Thymus (tissue), 11 donors: Measurements from ENCODE around the gene CD247. TPM values are rescaled to one million over a fixed set of nuclear protein-coding genes. Genes with fewer than 3 reads are reported as not detected.
A peak's percentile ranks its signal among the peaks of the same experiment; 100 is the strongest.

Source experiments
- DNase-seq, 9 donors: peaks; one replicate each; pipeline ENCODE4 v3.0.0-alpha.2; 2013; ENCODE audit warnings: low spot score in 9 of 9, low read depth in 6 of 9, missing footprints in 1 of 9
- H3K27ac ChIP-seq, 2 donors: one replicate each; pipeline ENCODE4 v1.5.1; 2013; ENCODE audit warnings: control low read depth in 1 of 2, low read depth in 1 of 2, low read length in 1 of 2, mild to moderate bottlenecking in 1 of 2, moderate library complexity in 1 of 2
- H3K27me3 ChIP-seq, 2 donors: one replicate each; pipeline ENCODE4 v1.5.1; 2013; ENCODE audit warnings: low read length in 1 of 2; ENCODE audit not compliant: control insufficient read depth in 2 of 2, insufficient read depth in 1 of 2
- H3K36me3 ChIP-seq, 2 donors: one replicate each; pipeline ENCODE4 v1.5.1; 2013; ENCODE audit warnings: low read length in 1 of 2, mild to moderate bottlenecking in 1 of 2, moderate library complexity in 1 of 2; ENCODE audit not compliant: control insufficient read depth in 2 of 2, insufficient read depth in 2 of 2
- H3K4me1 ChIP-seq, 2 donors: one replicate each; pipeline ENCODE4 v1.5.1; 2013; ENCODE audit warnings: low read length in 2 of 2; ENCODE audit not compliant: control insufficient read depth in 2 of 2, insufficient read depth in 2 of 2
- H3K4me3 ChIP-seq, 2 donors: one replicate each; pipeline ENCODE4 v1.5.1; 2013; ENCODE audit warnings: low read length in 2 of 2, control low read depth in 1 of 2, mild to moderate bottlenecking in 1 of 2
- H3K9me3 ChIP-seq, 2 donors: one replicate each; pipeline ENCODE4 v1.5.1; 2013; ENCODE audit warnings: low read length in 1 of 2, mild to moderate bottlenecking in 1 of 2; ENCODE audit not compliant: control insufficient read depth in 2 of 2, insufficient read depth in 1 of 2
- WGBS: extraction: QIAGEN DNeasy Blood & Tissue Kit; methylation state at CpG from one replicate; pipeline ENCODE4 v1.1.7; 2013; 5-methylcytosine and 5-hydroxymethylcytosine counted together
- polyA plus RNA-seq: library from polyadenylated mRNA; stranded (reverse); fragments of 200-250 nt; gene quantifications from one replicate; pipeline ENCODE4 v1.2.3, GENCODE V29; 2013
- total RNA-seq: library from RNA; stranded (reverse); fragments of 120-200 nt; gene quantifications from one replicate; pipeline ENCODE4 v1.2.4, GENCODE V29; 2013
- donor health status: healthy.

CD247 gene
- total and polyA plus RNA-seq, 2 donors, result 114 to 252 TPM

- no peak overlapping the region for H3K27ac ChIP-seq
- no peaks in the 10 kb centered on the region for H3K9me3 ChIP-seq
- WGBS, result 97% methylated on average over 4 of the region's 4 CpGs
- no peak for DNase-seq
- H3K27me3 ChIP-seq, result no peaks in the 10 kb centered on the region
- H3K4me3 ChIP-seq, result no peak overlapping the region
- no peaks in the 10 kb centered on the region for H3K4me1 ChIP-seq
- H3K36me3 ChIP-seq, result no peaks in the 10 kb centered on the region
These were observed 27.0 kb upstream of the CD247 start for GRCh38 chr1:167545349-167545748.

GRCh38 chr1:167544447-167545093 lies 26.2 kb upstream of the CD247 start:
- H3K36me3 ChIP-seq, result no peaks in the 10 kb centered on the region
- 96% methylated on average over 3 of the region's 3 CpGs for WGBS
- H3K9me3 ChIP-seq, result no peaks in the 10 kb centered on the region
- H3K27ac ChIP-seq, result peak overlapping the region in 1 of 2 donors; percentile 5
- H3K4me1 ChIP-seq, result no peaks in the 10 kb centered on the region
- H3K27me3 ChIP-seq, result no peaks in the 10 kb centered on the region
- no peak overlapping the region for H3K4me3 ChIP-seq
- DNase-seq, result no peak

- Histone ChIP-seq H3K36me3 (no peaks in the 10 kb centered on the region), H3K27ac (no peak overlapping the region), H3K27me3 (no peaks in the 10 kb centered on the region), H3K4me3 (no peak overlapping the region), H3K9me3 (no peaks in the 10 kb centered on the region), H3K4me1 (no peaks in the 10 kb centered on the region)
- WGBS, result 89% methylated on average over 13 of the region's 13 CpGs
- no peak for DNase-seq
These were observed 25.1 kb upstream of the CD247 start for GRCh38 chr1:167543199-167543990.

- Histone ChIP-seq H3K27me3 (no peaks in the 10 kb centered on the region), H3K27ac (no peak overlapping the region), H3K36me3 (no peaks in the 10 kb centered on the region), H3K9me3 (no peaks in the 10 kb centered on the region), H3K4me3 (no peak overlapping the region), H3K4me1 (no peaks in the 10 kb centered on the region)
- no peak for DNase-seq
- WGBS, result 88% methylated on average over 12 of the region's 12 CpGs
These were observed 24.0 kb upstream of the CD247 start for GRCh38 chr1:167542109-167543032.

GRCh38 chr1:167541610-167542009 lies 23.3 kb upstream of the CD247 start:
- Histone ChIP-seq H3K4me3 (no peak overlapping the region), H3K9me3 (no peaks in the 10 kb centered on the region), H3K27me3 (no peaks in the 10 kb centered on the region), H3K27ac (no peak overlapping the region), H3K4me1 (no peaks in the 10 kb centered on the region), H3K36me3 (no peaks in the 10 kb centered on the region)
- 0% methylated on average over 1 of the region's 1 CpG for WGBS
- no peak for DNase-seq

GRCh38 chr1:167541003-167541402 lies 22.7 kb upstream of the CD247 start:
- Histone ChIP-seq H3K9me3 (no peaks in the 10 kb centered on the region), H3K4me1 (no peaks in the 10 kb centered on the region), H3K27ac (no peak overlapping the region)

GRCh38 chr1:167538657-167539056 lies 20.3 kb upstream of the CD247 start:
- Histone ChIP-seq H3K4me1 (peaks cover under 1 to 3% of the 10 kb centered on the region in 2 donors), H3K27ac (no peak overlapping the region), H3K4me3 (no peak overlapping the region), H3K9me3 (no peaks in the 10 kb centered on the region), H3K36me3 (no peaks in the 10 kb centered on the region), H3K27me3 (no peaks in the 10 kb centered on the region)
- no peak for DNase-seq
- 88% methylated on average over 5 of the region's 5 CpGs for WGBS

More at GRCh38 chr1:167541003-167541402, 22.7 kb upstream of the CD247 start:
- Histone ChIP-seq H3K36me3 (no peaks in the 10 kb centered on the region), H3K27me3 (no peaks in the 10 kb centered on the region), H3K4me3 (no peak overlapping the region)
- no peak for DNase-seq

GRCh38 chr1:167533851-167534300 lies 15.5 kb upstream of the CD247 start:
- peaks cover 7 to 14% of the 10 kb centered on the region in 2 donors for H3K4me1 ChIP-seq
- no peaks in the 10 kb centered on the region for H3K36me3 ChIP-seq
- H3K9me3 ChIP-seq, result no peaks in the 10 kb centered on the region
- DNase-seq, result peak in 6 of 9 donors; percentile 49 to 80 (median 68)
- H3K27me3 ChIP-seq, result no peaks in the 10 kb centered on the region
- H3K4me3 ChIP-seq, result no peak overlapping the region
- WGBS, result 21% methylated on average over 8 of the region's 8 CpGs
- H3K27ac ChIP-seq, result no peak overlapping the region
